ENCODE measurements around the gene UQCC5.

The UQCC5 gene

GRCh38 chr3:52570076-52570475 lies 33.7 kb downstream of the UQCC5 start:
- no peak for DNase-seq (ENCODE audit: low spot score)

DNA sequence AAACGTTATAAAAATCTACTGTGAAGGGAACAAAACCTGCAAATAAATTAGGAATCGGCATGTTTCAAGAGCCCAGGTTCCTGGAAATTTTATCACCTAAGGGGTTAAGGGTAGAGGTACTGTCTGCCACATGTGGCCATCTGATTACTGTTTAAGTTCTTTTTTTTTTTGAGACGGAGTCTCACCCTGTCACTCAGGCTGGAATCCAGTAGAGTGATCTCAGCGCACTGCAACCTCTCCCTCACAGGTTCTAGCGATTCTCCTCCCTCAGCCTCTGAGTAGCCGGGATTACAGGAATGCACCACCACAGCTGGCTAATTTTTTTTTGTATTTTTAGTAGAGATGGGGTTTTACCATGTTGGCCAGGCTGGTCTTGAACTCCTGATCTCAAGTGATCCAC lies 35.8 kb downstream of the UQCC5 start:
- DNase-seq (ENCODE audit: low spot score) = no peak

- DNase-seq (ENCODE audit: low spot score) = no peak
Measured at GRCh38 chr3:52574056-52574965, 37.9 kb downstream of the UQCC5 start.

All from NAMALWA (cell line).